MCF 10A (cell line): ENCODE measurements around the gene C10orf105. TPM values are rescaled to one million over a fixed set of nuclear protein-coding genes. Genes with fewer than 3 reads are reported as not detected.

ENCODE experiments used
- BruUV-seq: library from RNA; stranded (reverse); fragments of 400-500 nt; replicated peaks from 2 replicates; lab custom pipeline; 2021; lab: Mats Ljungman, UMichigan
- CTCF ChIA-PET: fragments of 300-600 bp; sonication (Branson Sonifier 250); formaldehyde crosslinking; extraction: SDS; loops from one replicate; lab custom pipeline; 2021; ENCODE audit warnings: antibody characterized with exemption, inconsistent platforms; lab: Yijun Ruan, JAX
- POLR2A ChIA-PET: fragments of 300-600, 350-650 bp; sonication (Branson Sonifier 250); formaldehyde crosslinking; extraction: SDS; loops from one replicate; lab custom pipeline; 2020; ENCODE audit warnings: antibody characterized with exemption, inconsistent platforms; lab: Yijun Ruan, JAX
- DNase-seq: peaks from one replicate; pipeline ENCODE4 v3.0.0-alpha.2; 2018; ENCODE audit not compliant: unreplicated experiment
- H3K27ac Mint-ChIP-seq: one replicate; pipeline ENCODE4 v1.8.0; 2022; ENCODE audit warnings: mild to moderate bottlenecking, low read depth, mixed read lengths; ENCODE audit not compliant: unreplicated experiment
- H3K27me3 Mint-ChIP-seq: one replicate; pipeline ENCODE4 v1.8.0; 2022; ENCODE audit warnings: mixed read lengths; ENCODE audit not compliant: insufficient read depth, unreplicated experiment
- H3K36me3 Mint-ChIP-seq: one replicate; pipeline ENCODE4 v1.8.0; 2022; ENCODE audit warnings: mild to moderate bottlenecking, moderate library complexity, mixed read lengths; ENCODE audit not compliant: insufficient read depth, unreplicated experiment
- H3K4me1 Mint-ChIP-seq: one replicate; pipeline ENCODE4 v1.8.0; 2022; ENCODE audit warnings: mixed read lengths; ENCODE audit not compliant: insufficient read depth, unreplicated experiment
- H3K4me3 Mint-ChIP-seq: one replicate; pipeline ENCODE4 v1.8.0; 2022; ENCODE audit warnings: mild to moderate bottlenecking, moderate library complexity, mixed read lengths; ENCODE audit not compliant: unreplicated experiment
- H3K9me3 Mint-ChIP-seq: one replicate; pipeline ENCODE4 v1.8.0; 2022; ENCODE audit warnings: mixed read lengths; ENCODE audit not compliant: unreplicated experiment
- CTCF ChIP-seq: fragments of 200-600 bp; IDR thresholded peaks from one replicate; pipeline ENCODE4 v1.8.0; 2022; ENCODE audit warnings: antibody characterized with exemption, mild to moderate bottlenecking; ENCODE audit not compliant: unreplicated experiment
- intact Hi-C: fragments of 100-400 bp; cut with micrococcal nuclease; formaldehyde crosslinking; loops from 2 replicates; pipeline ENCODE4 v1.14.1; 2022
- total RNA-seq: library from RNA; stranded (reverse); gene quantifications from 2 replicates; pipeline ENCODE4 v1.2.3, GENCODE V29; 2022

C10orf105 gene
- total RNA-seq, 1 experiment from 2014 or later = not detected

GRCh38 chr10:71701496-71702132 lies 18.0 kb downstream of the C10orf105 start:
- H3K4me1 Mint-ChIP-seq = no peaks in the 10 kb centered on the region
- H3K4me3 Mint-ChIP-seq = no peak overlapping the region
- intact Hi-C loops = no loop called here
- no peak overlapping the region for H3K27ac Mint-ChIP-seq
- H3K27me3 Mint-ChIP-seq = no peaks in the 10 kb centered on the region
- no peak for TF ChIP-seq CTCF
- BruUV-seq = no TSS peak
- ChIA-PET POLR2A (no interaction called here), CTCF (interaction anchor here (0.5 kb wide), 1 partner anchor 384 kb away, joined by 3 read pairs; no protein-coding TSS in a partner anchor)
- H3K36me3 Mint-ChIP-seq = no peaks in the 10 kb centered on the region
- DNase-seq = no peak
- H3K9me3 Mint-ChIP-seq = no peaks in the 10 kb centered on the region

GRCh38 chr10:71700731-71701368 lies 18.7 kb downstream of the C10orf105 start:
- ChIA-PET POLR2A (no interaction called here), CTCF (interaction anchor here (0.5 to 1.1 kb wide), 3 partner anchors 66 to 383 kb away, joined by 3 read pairs; no protein-coding TSS in a partner anchor)
- no peaks in the 10 kb centered on the region for H3K27me3 Mint-ChIP-seq
- no peak overlapping the region for H3K4me3 Mint-ChIP-seq
- no TSS peak for BruUV-seq
- no peaks in the 10 kb centered on the region for H3K4me1 Mint-ChIP-seq
- no peak overlapping the region for H3K27ac Mint-ChIP-seq
- DNase-seq = no peak
- no peak for TF ChIP-seq CTCF
- no peaks in the 10 kb centered on the region for H3K36me3 Mint-ChIP-seq
- no peaks in the 10 kb centered on the region for H3K9me3 Mint-ChIP-seq
- intact Hi-C loops = no loop called here

- no TSS peak for BruUV-seq
- H3K36me3 Mint-ChIP-seq = no peaks in the 10 kb centered on the region
- H3K27me3 Mint-ChIP-seq = no peaks in the 10 kb centered on the region
- TF ChIP-seq CTCF = no peak
- no peaks in the 10 kb centered on the region for H3K4me1 Mint-ChIP-seq
- H3K4me3 Mint-ChIP-seq = no peak overlapping the region
- CTCF ChIA-PET = interaction anchor here (0.7 to 5.8 kb wide), 9 partner anchors 8 to 1650 kb away, joined by 3 to 57 read pairs (median 5); no protein-coding TSS in a partner anchor
- H3K27ac Mint-ChIP-seq = no peak overlapping the region
- no peaks in the 10 kb centered on the region for H3K9me3 Mint-ChIP-seq
- no peak for DNase-seq
- POLR2A ChIA-PET = interaction anchor here (0.7 to 1.1 kb wide), 2 partner anchors 198 to 383 kb away, joined by 4 read pairs; no protein-coding TSS in a partner anchor
- intact Hi-C loops = loop anchor here (5.0 kb wide), 3 partner anchors 199 to 386 kb away; no protein-coding TSS in a partner anchor
Measured at GRCh38 chr10:71698737-71699136, 20.8 kb downstream of the C10orf105 start.
